Measurements from ENCODE around the gene ZKSCAN2.

Gene ZKSCAN2

DNA sequence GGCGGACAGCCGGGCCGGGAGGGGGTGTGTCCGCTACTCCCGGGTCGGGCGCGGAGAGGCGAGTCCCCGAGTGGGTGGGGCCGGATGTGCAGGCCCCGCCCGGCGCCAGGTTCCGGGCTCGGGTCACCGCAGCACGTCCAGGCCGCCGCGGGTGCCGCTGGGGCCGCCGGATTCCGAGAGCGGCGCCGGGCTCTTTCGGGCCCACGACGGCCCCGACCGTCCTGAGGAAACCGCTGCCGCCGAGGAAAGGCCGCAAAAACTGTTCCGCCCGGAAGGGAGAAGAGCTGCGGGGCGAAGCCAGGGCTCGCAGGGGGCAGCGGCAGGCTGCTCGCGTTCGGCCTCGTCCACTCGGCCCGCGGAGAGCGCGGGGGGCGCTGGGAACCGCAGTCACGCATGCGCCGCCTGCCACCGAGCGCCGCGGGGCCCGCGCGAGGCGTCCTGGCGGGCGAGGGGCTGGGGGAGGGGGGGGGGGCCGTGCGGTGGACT lies at the start of gene ZKSCAN2:
Gene ZKSCAN2 (minus strand): TSS at position 376 of the 486 bp plus-strand sequence. CDS start 718 bp downstream, outside the sequence.
- Mint-ChIP-seq H3K9me3 (no peaks in the 10 kb centered on the region), H3K36me3 (peaks cover 35% of the 10 kb centered on the region), H3K27ac (peak within 1 kb of the TSS; percentile 98), H3K4me3 (peak within 1 kb of the TSS; percentile 97), H3K4me1 (peaks cover 67% of the 10 kb centered on the region), H3K27me3 (peaks cover 12% of the 10 kb centered on the region)
- DNase-seq: peak; percentile 88
- CTCF ChIA-PET: no interaction called here

GRCh38 chr16:25299792-25300590 lies 42.3 kb upstream of the ZKSCAN2 start:
- H3K9me3 Mint-ChIP-seq: no peaks in the 10 kb centered on the region
- H3K27me3 Mint-ChIP-seq: no peaks in the 10 kb centered on the region
- no peak overlapping the region for H3K27ac Mint-ChIP-seq
- H3K4me3 Mint-ChIP-seq: no peak overlapping the region
- peaks cover 16% of the 10 kb centered on the region for H3K4me1 Mint-ChIP-seq
- CTCF ChIA-PET: interaction anchor here (0.6 kb wide), 1 partner anchor 758 kb away, joined by 3 read pairs; no protein-coding TSS in a partner anchor
- no peaks in the 10 kb centered on the region for H3K36me3 Mint-ChIP-seq
- no peak for DNase-seq

GRCh38 chr16:25298165-25298872 lies 40.7 kb upstream of the ZKSCAN2 start:
- no peak overlapping the region for H3K4me3 Mint-ChIP-seq
- H3K9me3 Mint-ChIP-seq: no peaks in the 10 kb centered on the region
- no peak for DNase-seq
- H3K27ac Mint-ChIP-seq: no peak overlapping the region
- H3K27me3 Mint-ChIP-seq: no peaks in the 10 kb centered on the region
- H3K4me1 Mint-ChIP-seq: peaks cover 16% of the 10 kb centered on the region
- H3K36me3 Mint-ChIP-seq: no peaks in the 10 kb centered on the region
- CTCF ChIA-PET: interaction anchor here (0.6 kb wide), 1 partner anchor 66 kb away, joined by 3 read pairs; no protein-coding TSS in a partner anchor

DNA sequence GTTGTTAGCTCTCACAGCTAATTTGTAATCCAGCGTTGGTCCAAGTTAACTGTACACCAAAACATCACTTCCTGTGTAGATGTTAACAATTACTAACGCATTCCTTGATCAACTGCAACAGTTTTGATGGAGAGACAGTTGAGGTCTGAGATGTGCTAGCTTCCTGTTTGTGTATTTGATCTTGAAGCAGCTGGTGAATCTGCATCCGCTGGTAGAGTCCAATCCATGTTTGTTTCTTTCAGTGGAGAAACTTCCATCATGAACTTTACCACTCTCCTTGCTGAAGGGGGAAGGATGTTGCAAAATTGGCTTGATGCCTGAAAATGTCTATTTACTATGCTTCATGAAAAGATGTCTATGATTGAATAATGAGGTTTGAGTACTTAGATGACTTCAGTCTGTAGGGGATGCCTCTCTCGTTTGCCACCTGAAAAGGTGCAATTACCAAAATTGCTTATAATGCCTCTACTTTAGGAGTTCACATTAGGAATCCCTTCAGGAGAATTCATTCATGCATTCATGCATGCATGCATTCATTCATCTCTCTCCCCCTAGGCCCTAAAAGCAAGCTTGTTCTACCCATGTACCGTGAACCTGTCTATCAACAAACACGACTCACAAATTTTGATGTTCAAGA lies 39.6 kb upstream of the ZKSCAN2 start:
- no peak for DNase-seq
- Mint-ChIP-seq H3K27me3 (no peaks in the 10 kb centered on the region), H3K9me3 (no peaks in the 10 kb centered on the region), H3K27ac (peak overlapping the region; percentile 37), H3K36me3 (no peaks in the 10 kb centered on the region), H3K4me1 (peaks cover 16% of the 10 kb centered on the region), H3K4me3 (no peak overlapping the region)
- CTCF ChIA-PET: interaction anchor here (0.7 kb wide), 1 partner anchor 21 kb away, joined by 4 read pairs; no protein-coding TSS in a partner anchor

DNA sequence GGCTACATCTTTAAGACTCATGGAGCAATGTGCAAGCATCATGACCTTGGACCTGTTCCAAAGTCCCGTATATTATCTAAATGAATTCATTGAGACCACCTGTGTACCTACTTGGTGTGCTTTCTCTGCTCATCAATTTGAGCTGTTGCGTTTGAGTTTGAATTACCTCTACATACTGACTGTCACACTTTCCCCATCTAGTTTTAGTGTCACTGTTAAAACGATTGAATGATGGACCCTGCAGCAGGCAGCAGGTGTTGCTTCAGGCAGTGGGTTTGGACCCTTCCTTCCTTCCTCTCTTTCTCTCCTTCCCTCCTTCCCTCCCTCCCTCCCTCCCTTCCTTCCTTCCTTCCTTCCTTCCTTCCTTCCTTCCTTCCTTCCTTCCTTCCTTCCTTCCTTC lies 33.9 kb upstream of the ZKSCAN2 start:
- H3K9me3 Mint-ChIP-seq: no peaks in the 10 kb centered on the region
- H3K27me3 Mint-ChIP-seq: no peaks in the 10 kb centered on the region
- CTCF ChIA-PET: no interaction called here
- no peak overlapping the region for H3K27ac Mint-ChIP-seq
- peaks cover 4% of the 10 kb centered on the region for H3K4me1 Mint-ChIP-seq
- no peaks in the 10 kb centered on the region for H3K36me3 Mint-ChIP-seq
- no peak overlapping the region for H3K4me3 Mint-ChIP-seq
- no peak for DNase-seq

GRCh38 chr16:25289466-25289865 lies 31.8 kb upstream of the ZKSCAN2 start:
- CTCF ChIA-PET: no interaction called here
- Mint-ChIP-seq H3K4me3 (no peak overlapping the region), H3K27ac (no peak overlapping the region), H3K4me1 (no peaks in the 10 kb centered on the region), H3K27me3 (peaks cover 3% of the 10 kb centered on the region), H3K36me3 (no peaks in the 10 kb centered on the region), H3K9me3 (no peaks in the 10 kb centered on the region)
- no peak for DNase-seq

DNA sequence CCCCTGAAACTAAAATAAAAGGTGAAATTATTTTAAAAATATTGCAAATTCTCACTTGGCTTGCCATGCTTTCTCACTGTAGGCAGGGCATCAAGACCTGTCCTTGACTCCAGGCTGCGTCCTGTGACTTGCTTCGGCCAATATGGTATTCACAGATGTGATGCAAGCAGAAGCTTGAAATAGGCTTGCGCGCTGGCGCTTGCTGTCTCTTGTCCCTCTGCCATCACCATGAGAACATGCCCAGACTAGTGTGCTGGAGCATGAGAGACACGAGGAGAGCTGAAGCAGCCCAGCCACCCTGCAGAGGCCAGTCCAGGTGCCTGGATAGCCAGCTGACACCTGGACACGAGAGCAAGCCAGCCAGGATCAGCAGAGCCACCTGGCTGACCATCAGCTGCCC lies 21.8 kb upstream of the ZKSCAN2 start:
- H3K4me3 Mint-ChIP-seq: no peak overlapping the region
- no peak for DNase-seq
- H3K9me3 Mint-ChIP-seq: peaks cover 10% of the 10 kb centered on the region
- no peak overlapping the region for H3K27ac Mint-ChIP-seq
- CTCF ChIA-PET: no interaction called here
- H3K4me1 Mint-ChIP-seq: no peaks in the 10 kb centered on the region
- H3K36me3 Mint-ChIP-seq: peaks cover 1% of the 10 kb centered on the region
- peaks cover 13% of the 10 kb centered on the region for H3K27me3 Mint-ChIP-seq

GRCh38 chr16:25271421-25271820 lies 13.8 kb upstream of the ZKSCAN2 start:
- CTCF ChIA-PET: no interaction called here
- H3K27me3 Mint-ChIP-seq: no peaks in the 10 kb centered on the region

GRCh38 chr16:25270577-25270976 lies 12.9 kb upstream of the ZKSCAN2 start:
- no peak for DNase-seq
- Mint-ChIP-seq H3K27ac (no peak overlapping the region), H3K27me3 (no peaks in the 10 kb centered on the region), H3K36me3 (peaks cover 14% of the 10 kb centered on the region), H3K4me3 (no peak overlapping the region), H3K9me3 (no peaks in the 10 kb centered on the region), H3K4me1 (no peaks in the 10 kb centered on the region)
- CTCF ChIA-PET: interaction anchor here (1.3 kb wide), 1 partner anchor 10 kb away, joined by 4 read pairs; no protein-coding TSS in a partner anchor

More at GRCh38 chr16:25271421-25271820, 13.8 kb upstream of the ZKSCAN2 start:
- Mint-ChIP-seq H3K27ac (no peak overlapping the region), H3K36me3 (peaks cover 9% of the 10 kb centered on the region), H3K9me3 (no peaks in the 10 kb centered on the region), H3K4me3 (no peak overlapping the region), H3K4me1 (no peaks in the 10 kb centered on the region)
- DNase-seq: no peak

DNA sequence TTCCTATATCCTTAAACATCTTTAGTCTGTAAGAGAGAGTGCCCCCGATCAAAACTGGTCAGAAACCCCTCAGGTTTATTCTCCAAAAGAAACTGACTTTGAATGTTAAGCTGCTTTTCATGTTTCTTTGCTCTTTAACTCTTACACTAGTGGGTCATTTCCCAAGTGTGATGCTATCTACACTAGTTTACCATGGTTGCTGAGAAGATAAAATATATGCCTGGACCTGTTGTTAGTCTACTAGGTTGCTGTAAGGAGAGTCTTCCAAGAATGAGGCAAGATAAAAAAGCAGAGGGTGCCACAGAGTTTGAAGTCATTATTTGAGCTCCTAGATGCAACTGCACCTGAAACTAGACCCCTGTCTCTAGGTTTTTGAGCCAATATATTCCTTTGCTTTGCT lies 12.2 kb upstream of the ZKSCAN2 start:
- no peaks in the 10 kb centered on the region for H3K4me1 Mint-ChIP-seq
- H3K27me3 Mint-ChIP-seq: no peaks in the 10 kb centered on the region
- no peak overlapping the region for H3K4me3 Mint-ChIP-seq
- DNase-seq: no peak
- no peaks in the 10 kb centered on the region for H3K9me3 Mint-ChIP-seq
- H3K27ac Mint-ChIP-seq: no peak overlapping the region
- CTCF ChIA-PET: interaction anchor here (1.3 kb wide), 1 partner anchor 10 kb away, joined by 4 read pairs; no protein-coding TSS in a partner anchor
- H3K36me3 Mint-ChIP-seq: peaks cover 18% of the 10 kb centered on the region

GRCh38 chr16:25265968-25266367 lies 8.3 kb upstream of the ZKSCAN2 start:
- CTCF ChIA-PET: interaction anchor here (0.6 kb wide), 1 partner anchor 18 kb away, joined by 4 read pairs; no protein-coding TSS in a partner anchor
- DNase-seq: no peak
- H3K4me3 Mint-ChIP-seq: no peak overlapping the region
- no peak overlapping the region for H3K27ac Mint-ChIP-seq
- H3K27me3 Mint-ChIP-seq: no peaks in the 10 kb centered on the region
- peaks cover 42% of the 10 kb centered on the region for H3K36me3 Mint-ChIP-seq
- no peaks in the 10 kb centered on the region for H3K9me3 Mint-ChIP-seq
- H3K4me1 Mint-ChIP-seq: peaks cover 10% of the 10 kb centered on the region

GRCh38 chr16:25264597-25264996 lies 7.0 kb upstream of the ZKSCAN2 start:
- no peaks in the 10 kb centered on the region for H3K9me3 Mint-ChIP-seq
- H3K27ac Mint-ChIP-seq: no peak overlapping the region
- DNase-seq: peak; percentile 42
- peaks cover 45% of the 10 kb centered on the region for H3K36me3 Mint-ChIP-seq
- H3K4me3 Mint-ChIP-seq: no peak overlapping the region
- H3K4me1 Mint-ChIP-seq: peaks cover 20% of the 10 kb centered on the region
- no peaks in the 10 kb centered on the region for H3K27me3 Mint-ChIP-seq
- CTCF ChIA-PET: no interaction called here

GRCh38 chr16:25260416-25260815 lies 2.8 kb upstream of the ZKSCAN2 start:
- H3K36me3 Mint-ChIP-seq: peaks cover 48% of the 10 kb centered on the region
- no peak for DNase-seq
- H3K27me3 Mint-ChIP-seq: peaks cover 12% of the 10 kb centered on the region
- H3K9me3 Mint-ChIP-seq: no peaks in the 10 kb centered on the region
- no peak overlapping the region for H3K27ac Mint-ChIP-seq
- CTCF ChIA-PET: interaction anchor here (1.7 kb wide), 1 partner anchor 10 kb away, joined by 4 read pairs; no protein-coding TSS in a partner anchor
- peaks cover 54% of the 10 kb centered on the region for H3K4me1 Mint-ChIP-seq
- H3K4me3 Mint-ChIP-seq: no peak overlapping the region

GRCh38 chr16:25258861-25259179 lies 1.2 kb upstream of the ZKSCAN2 start:
- Mint-ChIP-seq H3K9me3 (no peaks in the 10 kb centered on the region), H3K27ac (peak overlapping the region; percentile 94), H3K36me3 (peaks cover 37% of the 10 kb centered on the region), H3K4me3 (peak overlapping the region; percentile 97), H3K27me3 (peaks cover 12% of the 10 kb centered on the region), H3K4me1 (peaks cover 57% of the 10 kb centered on the region)
- peak; percentile 29 for DNase-seq
- CTCF ChIA-PET: interaction anchor here (0.6 kb wide), 1 partner anchor 18 kb away, joined by 3 read pairs; no protein-coding TSS in a partner anchor

All from activated naive CD4-positive, alpha-beta T cell treated with anti-CD3 and anti-CD28 coated beads, Interleukin-2, amount 10 ng/mL, durations not matched to agents 7 days and 5 days (primary cell).